HG02970 (cell line): ENCODE results near the gene PTCSC3.

Experiments
- ATAC-seq: cut with Tn5 transposase; IDR thresholded peaks from one replicate; pipeline ENCODE4 v1.9.1; 2021; ENCODE audit warnings: mild to moderate bottlenecking, moderate library complexity, moderate number of reproducible peaks; ENCODE audit not compliant: unreplicated experiment, low FRiP score

PTCSC3 gene

DNA sequence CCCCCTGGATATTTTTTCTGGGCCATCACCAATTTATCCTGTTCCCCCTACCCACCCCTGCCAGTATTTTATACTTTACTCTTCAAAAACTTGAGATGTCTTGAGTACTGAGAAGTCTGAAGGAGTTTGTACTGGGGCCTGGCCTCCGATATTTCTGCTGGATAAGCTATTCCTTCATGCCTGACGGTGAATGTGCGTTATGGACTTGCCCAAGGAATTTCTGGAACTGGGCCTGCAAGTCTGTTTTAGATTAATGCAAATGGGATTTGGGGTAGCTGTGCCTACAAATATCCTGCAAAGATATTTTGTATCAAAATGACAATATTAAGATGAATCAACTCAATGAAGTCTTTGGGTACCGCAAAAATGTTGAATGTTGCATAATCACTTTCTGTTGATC, at the start of gene PTCSC3:
Gene PTCSC3 (minus strand): TSS at position 199 of the 400 bp plus-strand sequence.
- ATAC-seq: no peak

DNA sequence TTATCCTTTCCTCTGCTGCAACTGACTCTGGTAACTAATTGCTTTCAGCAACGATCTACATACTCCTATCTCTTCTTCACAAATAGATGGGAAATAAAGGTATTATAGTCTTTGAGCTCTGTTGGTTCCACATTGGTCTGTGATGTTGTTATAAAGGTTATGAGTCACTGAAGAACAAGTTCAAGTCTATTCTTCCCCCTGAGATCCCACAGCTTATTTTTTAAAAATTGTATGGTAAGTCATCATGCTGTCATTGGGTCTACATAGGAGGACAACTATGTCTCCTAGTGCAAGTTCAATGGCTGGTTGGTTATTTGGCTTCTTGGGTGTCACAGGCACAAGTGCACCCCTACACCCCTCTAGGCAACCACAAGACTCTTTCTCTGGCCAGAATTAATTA, 49.6 kb upstream of the PTCSC3 start:
- ATAC-seq: no peak

DNA sequence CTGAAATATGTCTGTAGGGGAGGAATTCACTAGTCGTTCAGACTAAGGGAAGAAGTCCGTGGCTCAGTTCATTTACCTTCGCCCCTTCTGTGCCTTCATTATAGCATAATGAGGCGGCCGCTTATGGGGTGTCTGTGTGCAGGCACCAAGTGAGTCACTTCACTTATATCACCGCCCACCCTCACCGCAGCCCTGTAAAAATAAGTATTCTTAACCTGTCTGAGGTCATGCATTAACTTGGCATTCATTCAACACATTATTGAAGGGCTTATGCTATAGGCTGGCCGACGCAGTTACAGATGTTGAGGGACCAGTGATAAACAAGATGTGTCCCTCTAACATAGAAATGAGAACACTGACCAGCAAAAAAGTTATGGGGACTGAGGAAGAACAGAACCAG, 47.7 kb upstream of the PTCSC3 start:
- no peak for ATAC-seq

- ATAC-seq: no peak
Measured at GRCh38 chr14:36223558-36223957, 47.0 kb upstream of the PTCSC3 start.

GRCh38 chr14:36222952-36223468, 46.5 kb upstream of the PTCSC3 start:
- no peak for ATAC-seq

GRCh38 chr14:36222337-36222736, 45.8 kb upstream of the PTCSC3 start:
- no peak for ATAC-seq

GRCh38 chr14:36221112-36221511, 44.6 kb upstream of the PTCSC3 start:
- no peak for ATAC-seq

DNA sequence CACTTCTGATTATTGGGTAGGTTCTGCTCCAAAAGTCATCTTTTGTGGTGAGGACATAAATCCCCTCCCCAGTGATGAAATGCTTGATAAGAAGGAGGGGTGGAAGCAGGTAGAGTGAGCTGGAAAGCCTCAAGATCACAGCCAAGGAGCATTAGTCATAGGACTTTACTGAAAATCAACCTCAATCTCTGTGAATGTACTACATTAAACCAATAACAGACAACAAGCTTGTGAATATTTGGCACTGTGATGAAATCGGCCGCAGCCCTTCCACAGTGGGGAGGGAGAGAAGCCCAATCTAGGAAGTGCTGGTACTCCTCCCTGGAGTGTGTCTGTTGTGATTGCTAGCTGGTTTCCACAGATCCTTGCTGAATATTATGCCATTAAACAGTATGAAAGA, 41.2 kb upstream of the PTCSC3 start:
- no peak for ATAC-seq

DNA sequence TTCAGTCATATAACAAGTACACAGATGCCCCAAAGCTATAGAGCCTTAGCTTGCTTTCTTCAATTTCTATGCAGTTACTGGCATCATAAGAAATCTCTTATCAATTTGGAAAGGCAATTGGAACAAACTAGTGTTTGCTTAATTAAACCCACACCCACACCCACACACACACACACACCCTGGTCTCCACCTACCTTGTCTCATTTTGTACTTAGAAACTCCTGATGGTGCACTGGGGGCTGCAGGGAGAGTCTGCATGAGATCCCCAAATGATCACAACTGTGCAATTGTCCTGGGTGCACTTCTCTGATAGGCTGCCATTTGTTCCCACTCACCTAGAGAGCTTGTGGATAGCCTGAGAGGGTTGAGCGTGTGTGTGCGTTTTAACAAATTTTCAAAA, 40.5 kb upstream of the PTCSC3 start:
- no peak for ATAC-seq

DNA sequence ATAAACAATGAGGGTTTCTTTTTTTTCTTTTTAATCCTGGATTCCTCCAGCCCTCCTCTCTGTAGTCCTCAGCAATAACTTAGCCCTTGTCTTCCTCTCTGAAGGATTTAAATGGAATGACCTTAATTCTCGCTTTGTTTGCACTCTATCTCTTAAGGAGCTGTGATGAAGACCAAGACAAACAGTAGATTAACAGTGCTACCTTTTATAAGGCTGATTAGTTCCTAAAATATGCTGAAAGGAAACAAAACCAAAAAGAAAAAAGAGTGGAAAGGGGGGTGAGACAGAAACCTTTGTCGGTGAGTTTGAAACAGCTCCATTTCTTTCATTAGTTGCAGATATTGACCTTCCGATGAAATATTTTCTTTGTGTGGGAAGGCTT, 38.7 kb upstream of the PTCSC3 start:
- no peak for ATAC-seq

GRCh38 chr14:36214476-36215216, 38.1 kb upstream of the PTCSC3 start:
- no peak for ATAC-seq

- no peak for ATAC-seq
Measured at GRCh38 chr14:36212987-36213386, 36.5 kb upstream of the PTCSC3 start.

GRCh38 chr14:36212577-36212976, 36.1 kb upstream of the PTCSC3 start:
- no peak for ATAC-seq

DNA sequence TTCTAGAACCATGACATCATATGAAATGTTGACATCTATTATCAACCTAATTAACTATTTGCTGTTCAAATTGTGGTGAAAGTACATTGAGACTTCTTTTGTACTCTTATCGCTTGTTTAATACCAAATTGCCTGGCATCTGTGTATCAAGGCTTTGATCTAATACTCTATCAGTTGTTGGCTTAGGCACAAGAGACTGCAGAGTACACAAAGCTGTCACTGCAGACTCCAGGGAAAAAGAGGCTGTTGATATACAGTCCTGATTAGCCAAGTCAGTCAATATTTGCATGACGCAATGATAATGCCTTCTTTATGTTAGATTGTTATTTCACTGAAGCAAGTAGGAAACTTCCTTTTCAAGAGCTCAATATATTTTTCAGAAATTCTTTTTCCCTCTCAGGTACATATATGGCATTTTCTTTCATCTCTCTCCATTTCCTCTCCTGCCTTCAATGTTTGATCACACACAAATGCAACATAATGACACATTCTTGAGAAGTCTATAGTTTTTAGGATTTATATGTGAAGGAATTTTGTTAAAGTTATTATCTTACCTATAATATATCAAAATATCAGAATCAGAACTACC, 32.3 kb upstream of the PTCSC3 start:
- ATAC-seq: no peak

GRCh38 chr14:36207500-36207899, 31.0 kb upstream of the PTCSC3 start:
- no peak for ATAC-seq

DNA sequence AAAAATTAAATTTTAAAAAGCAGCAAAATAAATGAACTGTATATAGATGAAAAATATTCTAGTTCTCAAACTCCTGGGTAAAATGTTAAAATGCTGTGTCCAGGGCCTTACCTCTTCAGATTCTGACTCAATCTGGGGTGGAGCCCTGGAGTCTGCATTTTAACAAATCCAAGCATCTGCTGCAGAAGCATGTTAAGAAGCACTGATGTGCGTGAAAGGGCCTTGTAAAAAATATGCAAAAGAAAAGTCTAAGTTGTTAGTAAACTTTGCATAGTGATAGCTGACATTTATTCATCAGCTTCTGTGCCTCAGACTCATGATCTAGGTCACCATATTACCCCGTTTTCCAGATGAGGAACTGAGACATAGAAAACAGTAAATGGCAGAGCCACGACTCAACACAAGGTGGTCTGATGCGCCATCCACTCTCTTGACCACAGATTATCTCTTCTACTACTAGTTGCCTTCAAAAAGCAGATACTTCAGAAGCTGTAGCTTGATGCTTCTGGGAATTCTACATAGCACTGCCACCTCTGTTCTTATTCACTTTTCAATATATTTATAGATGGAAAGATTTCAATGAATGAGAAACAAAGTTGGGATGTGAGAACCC, 28.0 kb upstream of the PTCSC3 start:
- no peak for ATAC-seq

DNA sequence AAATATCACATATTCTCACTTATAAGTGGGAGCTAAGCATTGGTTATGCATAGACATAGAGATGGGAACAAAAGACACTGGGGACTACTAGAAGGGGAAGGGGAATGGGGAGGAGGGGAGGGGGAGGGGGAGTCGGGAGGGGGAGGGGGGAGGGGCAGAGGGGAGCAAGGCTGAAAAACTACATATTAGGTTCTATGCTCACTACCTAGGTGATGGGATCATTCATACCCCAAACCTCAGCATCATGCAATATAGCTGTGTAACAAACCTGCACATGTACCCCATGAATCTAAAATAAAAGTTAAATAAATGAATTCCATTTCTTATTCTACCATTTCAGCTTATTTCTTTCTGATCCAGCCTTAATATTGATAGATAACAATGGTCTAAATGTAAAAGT, 21.9 kb upstream of the PTCSC3 start:
- no peak for ATAC-seq

GRCh38 chr14:36194663-36195062, 18.1 kb upstream of the PTCSC3 start:
- ATAC-seq: no peak

GRCh38 chr14:36192530-36192929, 16.0 kb upstream of the PTCSC3 start:
- no peak for ATAC-seq

DNA sequence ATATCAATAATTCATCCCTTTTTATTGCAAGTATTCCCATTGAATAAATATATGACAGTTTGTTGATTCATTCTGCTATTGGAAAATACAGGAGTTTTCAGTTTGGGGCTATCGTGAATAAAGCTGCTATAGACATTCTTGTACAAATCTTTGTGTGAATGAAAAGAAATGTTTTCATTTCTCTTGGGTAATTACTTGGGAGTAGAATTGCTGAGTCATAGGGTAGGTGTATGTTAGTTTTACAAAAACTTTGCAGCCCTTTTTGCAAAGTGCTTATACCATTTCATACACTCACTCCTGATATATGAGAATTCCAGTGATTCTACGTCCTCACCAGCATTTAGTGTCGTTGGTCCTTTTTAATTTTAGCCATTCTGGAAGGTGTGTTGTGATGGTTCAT, 6.9 kb upstream of the PTCSC3 start:
- ATAC-seq: no peak

DNA sequence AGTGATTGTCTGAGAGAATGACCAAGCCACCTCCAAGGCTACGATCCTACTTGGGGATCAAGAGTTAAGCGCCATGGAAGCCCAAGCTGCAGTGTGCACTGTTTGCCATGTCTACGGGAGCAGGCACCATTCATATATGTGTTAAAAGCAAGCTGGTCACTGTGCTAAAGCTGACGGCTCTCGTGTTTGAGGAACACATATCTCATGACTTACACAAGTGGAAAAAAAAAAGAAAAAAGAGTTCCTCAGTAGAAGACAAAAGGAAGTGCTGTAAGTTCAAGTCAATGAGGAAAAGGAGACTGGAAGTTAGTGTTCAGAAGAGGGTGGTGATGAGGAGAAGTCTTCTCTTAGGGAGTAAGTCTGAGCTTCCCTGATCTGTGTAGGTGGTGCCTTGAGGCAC, 4.9 kb upstream of the PTCSC3 start:
- no peak for ATAC-seq

- ATAC-seq: no peak
Measured at GRCh38 chr14:36177489-36177888, 967 bp upstream of the PTCSC3 start.
